Anterior cingulate cortex (tissue), 58 donors: ENCODE data around the gene POU2F3.
A peak's percentile ranks its signal among the peaks of the same experiment; 100 is the strongest.

Experiments used
- DNase-seq, 58 donors: peaks; one replicate each; lab custom pipeline; 2025; lab: John Stamatoyannopoulos, UW

POU2F3 gene

GRCh38 chr11:120224361-120224760 lies 15.6 kb upstream of the POU2F3 start:
- no peak for DNase-seq

GRCh38 chr11:120224972-120225909 lies 14.7 kb upstream of the POU2F3 start:
- DNase-seq = no peak

GRCh38 chr11:120226242-120226641 lies 13.7 kb upstream of the POU2F3 start:
- DNase-seq = no peak

- DNase-seq = peak in 1 of 58 donors; percentile 36
These were observed 13.2 kb upstream of the POU2F3 start for GRCh38 chr11:120226714-120227113.

- DNase-seq = no peak
These were observed 12.6 kb upstream of the POU2F3 start for GRCh38 chr11:120227228-120227852.

- DNase-seq = no peak
These were observed 11.1 kb upstream of the POU2F3 start for GRCh38 chr11:120228794-120229384.

- DNase-seq = peak in 5 of 58 donors; percentile 14 to 36 (median 22)
These were observed 10.2 kb upstream of the POU2F3 start for GRCh38 chr11:120229451-120230424.

- DNase-seq = no peak
These were observed 9.4 kb upstream of the POU2F3 start for GRCh38 chr11:120230433-120231071.

- no peak for DNase-seq
These were observed 8.0 kb upstream of the POU2F3 start for GRCh38 chr11:120231963-120232362.

GRCh38 chr11:120233207-120233803 lies 6.6 kb upstream of the POU2F3 start:
- no peak for DNase-seq

GRCh38 chr11:120235024-120235628 lies 4.8 kb upstream of the POU2F3 start:
- DNase-seq = peak in 3 of 58 donors; percentile 4 to 24 (median 12)

- DNase-seq = no peak
These were observed 3.5 kb upstream of the POU2F3 start for GRCh38 chr11:120236169-120237107.

- no peak for DNase-seq
These were observed 846 bp upstream of the POU2F3 start for GRCh38 chr11:120238968-120239620.

- DNase-seq = no peak
These were observed 926 bp downstream of the POU2F3 start for GRCh38 chr11:120240866-120241265.

GRCh38 chr11:120241277-120241676 lies 1.3 kb downstream of the POU2F3 start:
- DNase-seq = no peak

GRCh38 chr11:120243221-120243620 lies 3.3 kb downstream of the POU2F3 start:
- DNase-seq = no peak
